ENCODE measurements around the gene DNMT1. TPM values are rescaled to one million over a fixed set of nuclear protein-coding genes. Genes with fewer than 3 reads are reported as not detected.

The DNMT1 gene
- total RNA-seq, 1 experiment from 2014 or later: 383 TPM

DNA sequence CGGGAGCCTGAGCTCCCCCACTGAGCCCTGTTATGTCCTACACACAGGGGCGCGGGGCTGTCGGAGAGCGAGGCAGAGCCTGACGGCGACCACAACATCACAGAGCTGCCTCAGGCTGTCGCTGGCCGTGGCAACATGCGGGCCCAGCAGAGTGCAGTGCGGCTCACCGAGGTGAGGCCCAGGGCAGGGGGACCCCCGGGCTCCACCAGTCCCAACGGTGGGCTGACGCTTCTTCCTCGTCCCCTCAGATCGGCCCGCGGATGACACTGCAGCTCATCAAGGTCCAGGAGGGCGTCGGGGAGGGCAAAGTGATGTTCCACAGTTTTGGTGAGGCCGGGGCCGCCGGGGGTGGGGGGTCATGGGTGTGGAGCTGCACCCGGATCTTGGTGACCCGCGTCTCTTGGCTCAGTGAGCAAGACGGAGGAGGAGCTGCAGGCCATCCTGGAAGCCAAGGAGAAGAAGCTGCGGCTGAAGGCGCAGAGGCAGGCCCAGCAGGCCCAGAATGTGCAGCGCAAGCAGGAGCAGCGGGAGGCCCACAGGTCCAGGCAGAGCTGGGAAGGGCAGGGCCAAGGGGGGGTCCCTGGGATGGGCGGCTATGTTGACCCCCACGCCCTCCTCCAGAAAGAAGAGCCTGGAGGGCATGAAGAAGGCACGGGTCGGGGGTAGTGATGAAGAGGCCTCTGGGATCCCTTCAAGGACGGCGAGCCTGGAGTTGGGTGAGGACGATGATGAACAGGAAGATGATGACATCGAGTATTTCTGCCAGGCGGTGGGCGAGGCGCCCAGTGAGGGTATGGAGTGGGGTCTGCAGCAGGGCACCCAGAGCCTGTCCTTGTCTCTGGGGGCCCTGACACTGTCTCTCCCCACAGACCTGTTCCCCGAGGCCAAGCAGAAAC lies 84.4 kb downstream of the DNMT1 start:
- POLR2A ChIA-PET (ENCODE audit: low non-redundant PET): no interaction called here
- no peak overlapping the region for H3K27ac ChIP-seq (ENCODE audit: low read depth, low read length, poor library complexity, severe bottlenecking)
- DNase-seq (ENCODE audit: low spot score): no peak
- H3K4me3 ChIP-seq (ENCODE audit: low read depth, low read length, poor library complexity, severe bottlenecking): no peak overlapping the region
- CTCF ChIA-PET: interaction anchor here (0.6 kb wide), 1 partner anchor 369 kb away, joined by 3 read pairs; no protein-coding TSS in a partner anchor
- peaks cover 61% of the 10 kb centered on the region for H3K36me3 ChIP-seq (ENCODE audit: insufficient read depth, low read length, poor library complexity, severe bottlenecking)
- peaks cover 25% of the 10 kb centered on the region for H3K4me1 ChIP-seq (ENCODE audit: insufficient read depth, low read length, poor library complexity, severe bottlenecking)
- no peaks in the 10 kb centered on the region for H3K27me3 ChIP-seq (replicated peaks; ENCODE audit: insufficient read depth, low read depth, low read length, poor library complexity)
- intact Hi-C loops (cut with micrococcal nuclease; ENCODE audit: unreplicated experiment): loop anchor here (5.0 kb wide), 1 partner anchor 178 kb away; no protein-coding TSS in a partner anchor
- BruUV-seq (replicated peaks): TSS peak; percentile 5
- TF ChIP-seq CTCF (conservative IDR thresholded peaks at IDR 0.05; ENCODE audit: low read depth, low read length) (no peak), EZH2 (IDR thresholded peaks at IDR 0.05; ENCODE audit: borderline replicate concordance, low read depth, low read length, poor library complexity, severe bottlenecking) (no peak)
- no peaks in the 10 kb centered on the region for H3K9me3 ChIP-seq (ENCODE audit: low read depth, low read length, poor library complexity, severe bottlenecking)

- POLR2A ChIA-PET (ENCODE audit: low non-redundant PET): no interaction called here
- H3K36me3 ChIP-seq (ENCODE audit: insufficient read depth, low read length, poor library complexity, severe bottlenecking): peaks cover 53% of the 10 kb centered on the region
- H3K27ac ChIP-seq (ENCODE audit: low read depth, low read length, poor library complexity, severe bottlenecking): no peak overlapping the region
- TF ChIP-seq EZH2 (IDR thresholded peaks at IDR 0.05; ENCODE audit: borderline replicate concordance, low read depth, low read length, poor library complexity, severe bottlenecking): no peak
- no peak for TF ChIP-seq CTCF (conservative IDR thresholded peaks at IDR 0.05; ENCODE audit: low read depth, low read length)
- peaks cover 25% of the 10 kb centered on the region for H3K4me1 ChIP-seq (ENCODE audit: insufficient read depth, low read length, poor library complexity, severe bottlenecking)
- H3K4me3 ChIP-seq (ENCODE audit: low read depth, low read length, poor library complexity, severe bottlenecking): no peak overlapping the region
- DNase-seq (ENCODE audit: low spot score): no peak
- BruUV-seq (replicated peaks): no TSS peak
- CTCF ChIA-PET: interaction anchor here (1.2 kb wide), 1 partner anchor 141 kb away, joined by 5 read pairs; no protein-coding TSS in a partner anchor
- H3K27me3 ChIP-seq (replicated peaks; ENCODE audit: insufficient read depth, low read depth, low read length, poor library complexity): no peaks in the 10 kb centered on the region
- intact Hi-C loops (cut with micrococcal nuclease; ENCODE audit: unreplicated experiment): no loop called here
- H3K9me3 ChIP-seq (ENCODE audit: low read depth, low read length, poor library complexity, severe bottlenecking): no peaks in the 10 kb centered on the region
Measured at GRCh38 chr19:10109528-10109927, 85.2 kb downstream of the DNMT1 start.

- no peak for DNase-seq (ENCODE audit: low spot score)
- BruUV-seq (replicated peaks): no TSS peak
- ChIA-PET CTCF (no interaction called here), POLR2A (ENCODE audit: low non-redundant PET) (no interaction called here)
- Histone ChIP-seq H3K27me3 (replicated peaks; ENCODE audit: insufficient read depth, low read depth, low read length, poor library complexity) (no peaks in the 10 kb centered on the region), H3K36me3 (ENCODE audit: insufficient read depth, low read length, poor library complexity, severe bottlenecking) (peaks cover 45% of the 10 kb centered on the region), H3K4me3 (ENCODE audit: low read depth, low read length, poor library complexity, severe bottlenecking) (peak overlapping the region; percentile 74), H3K9me3 (ENCODE audit: low read depth, low read length, poor library complexity, severe bottlenecking) (no peaks in the 10 kb centered on the region), H3K4me1 (ENCODE audit: insufficient read depth, low read length, poor library complexity, severe bottlenecking) (peaks cover 25% of the 10 kb centered on the region), H3K27ac (ENCODE audit: low read depth, low read length, poor library complexity, severe bottlenecking) (no peak overlapping the region)
- intact Hi-C loops (cut with micrococcal nuclease; ENCODE audit: unreplicated experiment): no loop called here
- no peak for TF ChIP-seq EZH2 (IDR thresholded peaks at IDR 0.05; ENCODE audit: borderline replicate concordance, low read depth, low read length, poor library complexity, severe bottlenecking)
- TF ChIP-seq CTCF (conservative IDR thresholded peaks at IDR 0.05; ENCODE audit: low read depth, low read length): no peak
Measured at GRCh38 chr19:10107817-10108367, 86.9 kb downstream of the DNMT1 start.

All from A673 (cell line).